Large intestine (tissue), 3 donors: Measurements from ENCODE around the gene DUOX2. TPM values are rescaled to one million over a fixed set of nuclear protein-coding genes. Genes with fewer than 3 reads are reported as not detected.
"Not testable (repeated sequence)": the region's sequence is repeated elsewhere in the genome, so short reads cannot be mapped to it uniquely, and the experiment has no call there.

Experiments used
- DNase-seq, 2 donors: peaks; one replicate each; pipeline versions ENCODE4 v3.0.0 to v3.0.0-alpha.2; 2013
- H3K27ac ChIP-seq: one replicate; pipeline ENCODE4 v1.5.1; 2013; ENCODE audit warnings: low read length
- H3K27me3 ChIP-seq: 2 replicates; pipeline ENCODE4 v1.6.1; 2013; ENCODE audit warnings: low read length; ENCODE audit not compliant: control insufficient read depth, insufficient read depth
- H3K36me3 ChIP-seq: 2 replicates; pipeline ENCODE4 v1.6.1; 2013; ENCODE audit warnings: low read length; ENCODE audit not compliant: control insufficient read depth, insufficient read depth
- H3K4me1 ChIP-seq: one replicate; pipeline ENCODE4 v1.6.1; 2013; ENCODE audit warnings: low read length; ENCODE audit not compliant: control insufficient read depth, insufficient read depth
- H3K4me3 ChIP-seq: one replicate; pipeline ENCODE4 v1.5.1; 2013; ENCODE audit warnings: low read length
- H3K9me3 ChIP-seq: one replicate; pipeline ENCODE4 v1.6.1; 2013; ENCODE audit warnings: mild to moderate bottlenecking, low read depth, low read length, moderate library complexity; ENCODE audit not compliant: control insufficient read depth
- WGBS: methylation state at CpG from one replicate; pipeline ENCODE4 v1.1.5; 2013; ENCODE audit warnings: low lambda C conversion rate; ENCODE audit not compliant: insufficient coverage; 5-methylcytosine and 5-hydroxymethylcytosine counted together
- polyA plus RNA-seq: library from polyadenylated mRNA; unstranded; fragments of 120-200 nt; gene quantifications from one replicate; pipeline ENCODE4 v1.2.1, GENCODE V29; 2013

Gene DUOX2
- polyA plus RNA-seq, 1 donor: 0.04 TPM

DNA sequence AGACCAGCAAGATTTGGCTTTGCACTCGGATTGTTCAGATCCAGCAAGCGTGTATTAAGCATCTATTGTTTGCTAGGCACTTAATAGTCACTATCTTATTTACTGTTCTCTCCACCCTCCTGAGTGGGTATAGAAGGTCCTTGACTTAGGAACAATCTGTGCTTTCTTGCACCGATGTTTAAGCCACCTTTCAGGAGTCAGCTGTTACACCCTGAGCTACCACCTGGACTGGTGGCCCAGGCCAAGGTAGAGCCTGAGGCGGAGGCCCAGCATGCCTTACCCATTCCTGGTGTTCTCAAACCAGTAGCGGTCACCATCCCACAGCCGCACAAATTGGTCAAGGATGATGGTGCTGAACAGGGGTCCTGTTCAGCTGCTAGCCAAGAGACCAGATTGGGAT, 25.8 kb upstream of the DUOX2 start:
- H3K4me1 ChIP-seq: no peaks in the 10 kb centered on the region
- no peak for DNase-seq
- WGBS: no CpG with 5 or more reads among the region's 6 CpGs
- H3K36me3 ChIP-seq: no peaks in the 10 kb centered on the region
- no peak overlapping the region for H3K27ac ChIP-seq
- H3K27me3 ChIP-seq: peaks cover 22% of the 10 kb centered on the region
- H3K4me3 ChIP-seq: no peak overlapping the region
- no peaks in the 10 kb centered on the region for H3K9me3 ChIP-seq

DNA sequence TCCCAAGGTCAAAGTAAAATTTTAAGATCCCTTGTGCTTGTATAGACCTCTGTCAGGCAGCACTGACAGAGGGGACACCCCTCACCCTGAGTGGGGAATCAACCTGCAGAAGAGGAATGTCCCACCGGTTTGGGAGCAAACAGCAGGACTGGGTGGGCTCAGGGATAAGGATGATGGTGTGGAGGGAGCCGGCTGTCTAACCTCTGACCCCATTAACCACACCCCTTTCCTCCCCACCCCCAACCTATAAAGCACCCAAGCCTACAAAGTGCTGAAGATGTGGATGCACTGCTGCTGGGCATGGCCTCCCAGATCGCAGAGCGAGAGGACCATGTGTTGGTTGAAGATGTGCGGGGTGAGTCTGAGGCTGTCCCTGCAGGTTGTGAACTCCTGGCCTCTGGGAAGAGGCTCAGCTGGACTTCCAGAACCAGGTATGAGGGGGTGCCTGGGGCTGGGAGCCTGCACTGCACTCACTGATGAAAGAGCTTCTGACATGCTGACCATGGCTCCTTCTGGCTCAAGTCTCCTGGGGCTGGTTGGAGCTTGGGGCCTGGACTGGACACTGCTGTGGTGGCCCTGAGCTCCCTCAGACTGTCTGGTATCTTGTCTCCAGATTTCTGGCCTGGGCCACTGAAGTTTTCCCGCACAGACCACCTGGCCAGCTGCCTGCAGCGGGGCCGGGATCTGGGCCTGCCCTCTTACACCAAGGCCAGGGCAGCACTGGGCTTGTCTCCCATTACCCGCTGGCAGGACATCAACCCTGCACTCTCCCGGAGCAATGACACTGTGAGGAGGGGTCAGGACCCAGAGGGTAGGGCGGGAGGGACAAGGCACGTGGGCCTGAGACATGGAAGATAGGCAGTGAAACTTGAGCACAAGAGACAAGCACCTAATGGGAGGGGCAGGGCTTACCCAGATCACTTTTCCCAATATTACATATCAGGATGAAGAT, 25.1 kb upstream of the DUOX2 start:
- peaks cover 29% of the 10 kb centered on the region for H3K27me3 ChIP-seq
- DNase-seq: no peak

DNA sequence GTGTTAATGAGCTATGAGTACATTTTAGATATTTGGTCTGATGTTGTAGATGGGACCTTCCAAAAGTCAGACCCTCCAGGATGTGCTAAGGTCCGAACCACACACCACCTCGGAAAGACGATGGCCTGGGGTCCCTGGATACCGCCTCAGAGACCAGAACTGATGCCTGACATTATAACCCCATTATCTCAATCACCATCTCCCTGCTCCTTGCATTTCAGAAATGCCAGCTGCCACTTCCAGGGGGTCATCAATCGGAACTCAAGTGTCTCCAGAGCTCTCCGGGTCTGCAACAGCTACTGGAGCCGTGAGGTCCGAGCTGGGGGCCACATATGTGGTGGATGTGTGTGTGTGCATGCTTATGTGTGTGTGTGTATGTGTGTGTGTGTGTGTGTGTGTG, 23.7 kb upstream of the DUOX2 start:
- H3K4me3 ChIP-seq: no peak overlapping the region
- no peaks in the 10 kb centered on the region for H3K36me3 ChIP-seq
- no CpG with 5 or more reads among the region's 8 CpGs for WGBS
- H3K9me3 ChIP-seq: no peaks in the 10 kb centered on the region
- peaks cover 43% of the 10 kb centered on the region for H3K27me3 ChIP-seq
- DNase-seq: no peak
- no peaks in the 10 kb centered on the region for H3K4me1 ChIP-seq
- no peak overlapping the region for H3K27ac ChIP-seq

More for the DNA sequence above, 25.1 kb upstream of the DUOX2 start:
- no peak overlapping the region for H3K4me3 ChIP-seq
- no peaks in the 10 kb centered on the region for H3K36me3 ChIP-seq
- no peak overlapping the region for H3K27ac ChIP-seq
- no peaks in the 10 kb centered on the region for H3K9me3 ChIP-seq
- WGBS: no CpG with 5 or more reads among the region's 12 CpGs
- H3K4me1 ChIP-seq: no peaks in the 10 kb centered on the region

DNA sequence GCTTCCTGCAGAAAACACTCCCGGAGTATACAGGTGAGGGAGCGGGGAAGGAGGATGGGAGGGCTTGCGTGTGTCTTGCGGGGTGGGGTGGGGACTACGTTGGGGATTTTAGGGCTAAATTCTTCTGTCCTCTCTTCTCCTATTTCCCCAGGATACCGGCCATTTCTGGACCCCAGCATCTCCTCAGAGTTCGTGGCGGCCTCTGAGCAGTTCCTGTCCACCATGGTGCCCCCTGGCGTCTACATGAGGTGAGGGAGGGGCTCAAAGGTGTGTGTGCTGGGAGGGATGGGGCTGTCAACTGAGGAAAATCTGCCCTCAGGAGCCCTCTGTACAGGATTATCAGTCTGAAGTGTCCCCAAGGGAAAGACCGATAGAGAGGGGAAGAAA, 22.4 kb upstream of the DUOX2 start:
- WGBS: no CpG with 5 or more reads among the region's 10 CpGs
- H3K27ac ChIP-seq: no peak overlapping the region
- no peaks in the 10 kb centered on the region for H3K36me3 ChIP-seq
- H3K9me3 ChIP-seq: no peaks in the 10 kb centered on the region
- H3K4me3 ChIP-seq: no peak overlapping the region
- no peak for DNase-seq
- H3K27me3 ChIP-seq: peaks cover 43% of the 10 kb centered on the region
- H3K4me1 ChIP-seq: no peaks in the 10 kb centered on the region

DNA sequence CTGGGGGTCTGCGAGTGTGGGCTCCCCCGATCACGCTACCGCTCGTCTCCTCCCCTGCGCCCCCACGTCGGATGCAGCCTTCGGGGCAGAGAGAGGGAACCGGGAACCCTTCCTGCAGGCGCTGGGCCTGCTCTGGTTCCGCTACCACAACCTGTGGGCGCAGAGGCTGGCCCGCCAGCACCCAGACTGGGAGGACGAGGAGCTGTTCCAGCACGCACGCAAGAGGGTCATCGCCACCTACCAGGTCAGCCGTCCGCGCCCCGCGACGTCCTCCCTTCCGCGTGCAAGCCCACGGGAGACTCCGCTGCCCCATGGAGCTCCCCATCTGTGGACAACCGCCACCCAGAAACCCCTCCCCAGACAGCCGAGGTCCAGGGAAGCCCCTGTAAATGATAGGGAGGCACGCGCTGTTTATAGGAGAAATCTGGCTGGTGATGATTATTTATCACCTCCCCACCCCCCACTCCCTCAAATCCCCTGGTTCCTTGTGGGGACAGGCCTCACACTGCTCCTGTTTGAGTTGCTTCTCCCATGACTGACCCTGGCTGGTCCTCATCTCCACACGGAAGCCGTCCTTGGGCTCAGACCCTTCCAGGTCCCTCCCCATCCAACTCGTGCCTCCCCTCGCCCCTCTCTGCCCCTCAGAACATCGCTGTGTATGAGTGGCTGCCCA, 21.9 kb upstream of the DUOX2 start:
- not testable (repeated sequence) for DNase-seq, H3K27ac ChIP-seq, H3K4me3 ChIP-seq, H3K4me1 ChIP-seq, H3K36me3 ChIP-seq, H3K9me3 ChIP-seq
- WGBS: no CpG with 5 or more reads among the region's 37 CpGs
- H3K27me3 ChIP-seq: peaks cover 44% of the 10 kb centered on the region

DNA sequence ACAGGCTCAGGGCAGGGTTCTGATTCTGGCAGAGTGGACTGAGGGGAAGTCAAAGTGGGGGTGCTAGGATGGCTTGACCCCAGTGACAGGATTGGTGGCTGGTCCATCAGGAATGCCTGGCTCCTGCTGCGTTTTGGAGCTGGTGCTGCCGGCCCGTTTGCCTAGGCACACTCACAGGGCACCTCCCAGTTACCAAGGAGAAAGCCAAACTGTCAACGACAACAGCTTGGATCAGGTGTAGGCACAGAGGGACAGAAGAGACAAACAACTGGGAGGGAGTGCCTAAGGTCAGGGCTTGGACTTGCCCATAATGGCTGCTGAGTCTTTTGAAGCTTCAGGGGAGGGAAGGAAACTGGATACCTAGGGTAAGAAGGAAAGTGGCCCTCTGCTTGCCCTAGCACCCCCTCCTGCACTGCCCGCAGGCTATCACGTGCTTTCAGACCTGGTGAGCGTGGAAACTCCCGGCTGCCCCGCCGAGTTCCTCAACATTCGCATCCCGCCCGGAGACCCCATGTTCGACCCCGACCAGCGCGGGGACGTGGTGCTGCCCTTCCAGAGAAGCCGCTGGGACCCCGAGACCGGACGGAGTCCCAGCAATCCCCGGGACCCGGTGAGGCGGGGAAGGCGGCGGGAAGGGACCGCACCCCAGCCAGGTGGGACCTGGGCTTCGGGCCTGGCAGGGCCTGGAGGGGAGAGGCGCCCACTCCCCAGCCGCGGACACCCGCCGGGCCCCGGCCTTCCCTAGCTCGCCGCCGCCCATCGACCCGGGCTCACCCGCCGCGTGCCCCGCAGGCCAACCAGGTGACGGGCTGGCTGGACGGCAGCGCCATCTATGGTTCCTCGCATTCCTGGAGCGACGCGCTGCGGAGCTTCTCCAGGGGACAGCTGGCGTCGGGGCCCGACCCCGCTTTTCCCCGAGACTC, 21.0 kb upstream of the DUOX2 start:
- peak in 1 of 2 donors; percentile 44 for DNase-seq
- Histone ChIP-seq H3K4me1 (no peaks in the 10 kb centered on the region), H3K4me3 (peak overlapping the region; percentile 19), H3K36me3 (no peaks in the 10 kb centered on the region), H3K9me3 (peaks cover under 1% of the 10 kb centered on the region), H3K27me3 (peaks cover 53% of the 10 kb centered on the region), H3K27ac (no peak overlapping the region)
- WGBS: no CpG with 5 or more reads among the region's 57 CpGs

DNA sequence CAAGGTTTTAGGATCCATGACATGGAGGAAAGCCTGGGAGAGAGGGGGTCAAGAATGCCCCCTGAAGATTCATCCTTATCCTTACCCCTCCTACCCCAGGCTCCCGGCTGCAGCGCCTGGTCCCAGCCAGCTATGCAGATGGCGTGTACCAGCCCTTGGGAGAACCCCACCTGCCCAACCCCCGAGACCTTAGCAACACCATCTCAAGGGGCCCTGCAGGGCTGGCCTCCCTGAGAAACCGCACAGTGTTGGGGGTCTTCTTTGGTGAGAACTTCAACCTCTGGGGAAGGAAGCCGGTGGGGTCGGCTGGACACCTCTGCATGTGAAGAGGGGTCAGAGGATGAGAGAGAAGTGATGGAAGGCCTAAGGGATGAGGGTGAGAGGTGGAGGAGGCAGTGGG, 20.1 kb upstream of the DUOX2 start:
- Histone ChIP-seq H3K4me3 (no peak overlapping the region), H3K27me3 (peaks cover 62% of the 10 kb centered on the region), H3K27ac (no peak overlapping the region), H3K4me1 (peaks cover under 1% of the 10 kb centered on the region), H3K9me3 (peaks cover 5% of the 10 kb centered on the region), H3K36me3 (no peaks in the 10 kb centered on the region)
- DNase-seq: no peak
- 100% methylated on average over 2 of the region's 7 CpGs for WGBS

DNA sequence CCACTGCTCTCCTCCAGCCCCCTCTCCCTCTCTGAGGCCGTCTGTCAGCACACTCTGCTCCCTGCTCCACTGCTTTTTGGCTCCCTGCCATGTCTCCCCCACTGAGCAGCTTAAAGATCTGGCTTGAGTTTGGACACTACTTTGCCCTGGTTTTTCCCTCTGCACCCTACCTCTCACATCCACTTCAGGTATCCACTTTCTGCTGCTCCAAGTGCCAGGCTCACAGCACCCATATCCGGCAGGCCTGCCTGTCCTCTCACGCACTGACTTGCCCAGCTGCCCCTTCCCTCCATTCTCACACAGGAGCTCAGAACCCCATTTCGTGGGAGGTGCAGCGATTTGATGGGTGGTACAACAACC, 19.6 kb upstream of the DUOX2 start:
- peaks cover 2% of the 10 kb centered on the region for H3K4me1 ChIP-seq
- peaks cover 5% of the 10 kb centered on the region for H3K9me3 ChIP-seq
- no peak overlapping the region for H3K27ac ChIP-seq
- no peak overlapping the region for H3K4me3 ChIP-seq
- H3K27me3 ChIP-seq: peaks cover 67% of the 10 kb centered on the region
- no peaks in the 10 kb centered on the region for H3K36me3 ChIP-seq
- no CpG with 5 or more reads among the region's 5 CpGs for WGBS
- no peak for DNase-seq

DNA sequence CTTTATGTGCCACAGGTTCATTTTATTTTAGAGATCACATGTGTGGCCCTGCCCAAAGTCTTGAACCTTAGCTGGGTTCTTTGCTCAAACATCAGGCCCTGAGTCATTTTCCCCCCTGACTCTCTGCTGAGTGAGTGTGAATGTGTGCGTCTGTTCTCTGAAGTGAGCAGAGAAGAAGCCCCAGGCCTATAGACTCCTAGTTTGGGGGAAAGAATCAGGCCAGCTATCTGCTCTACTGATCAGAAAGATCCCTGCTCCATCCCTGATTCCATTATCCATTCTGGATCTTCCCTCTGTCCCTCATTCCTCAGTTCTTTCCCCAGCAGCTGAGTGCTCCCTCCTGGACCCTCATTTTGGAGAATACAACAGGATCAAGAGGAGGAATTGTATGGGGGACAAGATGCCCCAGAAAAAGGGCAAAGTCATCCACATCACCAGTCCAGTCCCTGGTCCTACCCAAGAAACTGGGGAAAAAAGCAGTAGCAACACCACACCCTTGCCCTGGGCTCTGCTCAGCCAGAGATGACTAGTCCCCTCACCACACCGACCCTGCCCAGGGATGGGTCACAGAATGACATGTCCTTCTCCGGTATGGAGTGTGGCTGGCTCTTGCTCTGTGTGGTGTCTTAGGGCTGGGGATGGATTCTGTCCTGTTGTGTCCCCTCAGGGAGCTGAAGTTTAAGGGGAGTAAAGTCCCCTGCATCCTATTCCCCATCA, 19.0 kb upstream of the DUOX2 start:
- Histone ChIP-seq H3K4me1 (peaks cover 2% of the 10 kb centered on the region), H3K27ac (no peak overlapping the region), H3K27me3 (peaks cover 72% of the 10 kb centered on the region), H3K4me3 (no peak overlapping the region), H3K9me3 (peaks cover 5% of the 10 kb centered on the region), H3K36me3 (no peaks in the 10 kb centered on the region)
- no CpG with 5 or more reads among the region's 3 CpGs for WGBS
- DNase-seq: no peak
